SK-N-MC (cell line): ENCODE results near the gene CFDP1.
"Not testable (repeated sequence)": the region's sequence is repeated elsewhere in the genome, so short reads cannot be mapped to it uniquely, and the experiment has no call there.

Experiments used
- EZH2 ChIP-seq: fragments of 200-600 bp; sonication (generic); IDR thresholded peaks from one replicate; pipeline ENCODE4 v1.6.1; 2017; ENCODE audit warnings: antibody characterized with exemption
- POLR2AphosphoS5 ChIP-seq: IDR thresholded peaks from 2 replicates; pipeline ENCODE4 v1.6.1; 2012; ENCODE audit warnings: mild to moderate bottlenecking, low read depth, low read length, borderline replicate concordance

DNA sequence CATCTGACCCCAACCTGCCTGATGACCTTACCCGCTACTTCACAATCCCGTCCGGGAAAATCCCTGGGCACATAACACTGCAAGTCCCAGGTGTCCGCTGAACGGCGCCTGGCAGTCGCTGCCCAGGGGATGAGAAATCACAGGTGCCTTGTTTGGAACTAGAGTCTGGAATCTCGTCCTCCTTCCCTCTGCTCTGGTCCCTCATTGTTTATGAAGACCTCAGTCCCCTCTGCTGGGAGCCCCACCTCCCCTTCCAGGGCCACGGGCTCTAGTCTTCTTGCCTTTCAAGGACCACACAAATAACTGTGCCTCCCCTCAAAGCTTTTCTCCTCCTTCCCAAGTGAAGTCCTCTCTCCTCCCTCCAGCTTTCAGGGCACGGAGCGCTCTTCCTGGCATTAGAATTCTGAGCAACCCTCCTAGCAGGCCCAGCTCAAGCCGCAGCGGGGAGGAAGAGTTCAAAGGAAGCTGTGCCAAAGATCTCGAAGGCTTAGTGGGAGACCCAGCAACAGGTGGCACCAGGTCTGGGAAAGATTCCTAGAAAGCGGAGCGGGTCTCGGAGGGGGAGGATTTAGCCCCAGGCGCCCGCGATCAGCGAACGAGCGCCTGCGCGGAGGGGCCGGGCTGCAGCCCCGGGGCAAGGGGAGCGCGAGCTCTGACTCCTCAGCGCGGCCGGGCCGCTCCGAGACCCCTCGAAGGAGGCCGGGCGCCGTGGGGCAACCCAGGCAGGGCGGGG lies 30.3 kb upstream of the CFDP1 start:
- not testable (repeated sequence) for TF ChIP-seq POLR2AphosphoS5, EZH2
